Fibroblast of skin of left quadriceps (primary cell): ENCODE measurements around the gene CD6.

Experiments used
- DNase-seq, 2 experiments: peaks; one replicate each; pipeline ENCODE4 v3.0.0-alpha.2; 2013; ENCODE audit warnings: low read depth in 2 of 2

Gene CD6

DNA sequence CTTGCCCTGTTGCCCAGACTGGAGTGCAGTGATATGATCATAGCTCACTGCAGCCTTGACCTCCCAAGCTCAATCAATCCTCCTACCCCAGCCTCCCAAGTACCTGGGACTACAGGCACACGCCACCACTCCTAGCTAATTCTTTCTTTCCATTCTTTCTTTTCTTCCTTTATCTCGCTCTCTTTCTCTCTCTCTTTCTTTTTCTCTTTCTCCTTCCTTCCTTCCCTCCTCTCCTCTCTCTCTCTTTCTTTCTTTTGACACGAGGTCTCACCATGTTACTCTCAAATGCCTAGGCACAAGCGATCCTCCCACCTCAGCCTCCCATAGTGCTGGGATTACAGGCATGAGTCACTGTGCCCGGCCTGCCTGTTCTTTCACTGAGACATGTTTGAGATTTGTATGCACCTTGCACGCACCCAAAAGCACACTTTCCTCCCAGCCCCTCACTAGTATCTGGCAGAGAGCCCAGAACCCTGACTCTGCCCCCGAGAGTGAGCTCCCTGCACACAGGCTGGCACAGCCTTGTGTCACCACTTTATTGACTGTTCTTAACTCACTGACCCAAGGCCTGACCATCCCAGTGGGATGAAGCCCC, 56.8 kb downstream of the CD6 start:
- no peak for DNase-seq

DNA sequence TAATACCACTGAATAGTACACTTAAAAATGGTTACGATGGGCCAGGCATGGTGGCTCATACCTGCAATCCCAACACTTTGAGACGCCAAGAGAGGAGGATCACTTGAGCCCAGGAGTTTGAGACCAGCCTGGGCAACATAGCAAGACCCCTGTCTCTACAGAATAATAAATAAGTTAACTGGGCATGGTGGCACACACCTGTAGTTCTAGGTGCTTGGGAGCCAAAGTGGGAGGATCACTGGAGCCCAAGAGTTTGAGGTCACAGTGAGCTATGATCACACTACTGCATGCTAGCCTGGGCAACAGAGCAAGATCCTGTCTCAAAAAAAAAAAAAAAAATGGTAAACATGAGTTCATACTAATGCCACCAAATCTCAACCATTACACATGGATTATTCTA, 61.3 kb downstream of the CD6 start:
- DNase-seq, result no peak

DNA sequence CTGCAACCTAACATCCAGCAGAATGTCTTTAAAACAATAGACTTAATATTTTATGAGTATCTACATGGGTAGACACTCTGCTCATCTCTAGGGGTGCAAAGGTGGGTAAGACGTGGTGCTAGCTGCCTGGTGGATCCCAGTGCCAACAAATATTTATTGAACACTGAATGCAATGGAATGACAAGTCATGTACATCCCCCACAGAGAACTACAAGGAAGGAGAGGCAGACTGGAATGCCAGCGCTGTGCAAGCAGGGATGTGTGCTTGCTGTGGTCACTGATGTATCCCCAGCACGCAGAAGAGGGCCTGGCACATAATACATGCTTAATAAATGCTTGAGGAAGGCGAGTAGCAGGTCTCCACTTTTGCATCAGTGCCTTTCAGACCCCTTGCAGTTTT, 61.9 kb downstream of the CD6 start:
- no peak for DNase-seq

DNA sequence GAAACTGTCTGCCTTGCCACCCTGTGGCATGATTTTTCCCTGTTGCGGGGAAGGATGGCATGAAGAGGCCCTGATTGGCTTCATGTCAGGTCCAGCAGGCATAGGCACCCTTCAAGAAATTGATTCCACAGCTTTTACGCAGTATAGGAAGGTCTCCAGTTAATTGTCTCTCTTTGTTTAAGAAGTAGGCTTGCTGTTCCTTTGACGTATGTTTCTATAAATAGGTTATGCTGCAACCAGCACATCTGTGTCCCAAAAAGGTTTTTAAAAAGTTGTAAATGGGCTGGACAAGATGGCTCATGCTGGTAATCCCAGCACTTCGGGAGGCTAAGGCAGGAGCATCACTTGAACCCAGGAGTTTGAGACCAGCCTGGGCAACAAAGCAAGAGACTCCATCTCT, 62.6 kb downstream of the CD6 start:
- DNase-seq, result peak; percentile 8 to 10

DNA sequence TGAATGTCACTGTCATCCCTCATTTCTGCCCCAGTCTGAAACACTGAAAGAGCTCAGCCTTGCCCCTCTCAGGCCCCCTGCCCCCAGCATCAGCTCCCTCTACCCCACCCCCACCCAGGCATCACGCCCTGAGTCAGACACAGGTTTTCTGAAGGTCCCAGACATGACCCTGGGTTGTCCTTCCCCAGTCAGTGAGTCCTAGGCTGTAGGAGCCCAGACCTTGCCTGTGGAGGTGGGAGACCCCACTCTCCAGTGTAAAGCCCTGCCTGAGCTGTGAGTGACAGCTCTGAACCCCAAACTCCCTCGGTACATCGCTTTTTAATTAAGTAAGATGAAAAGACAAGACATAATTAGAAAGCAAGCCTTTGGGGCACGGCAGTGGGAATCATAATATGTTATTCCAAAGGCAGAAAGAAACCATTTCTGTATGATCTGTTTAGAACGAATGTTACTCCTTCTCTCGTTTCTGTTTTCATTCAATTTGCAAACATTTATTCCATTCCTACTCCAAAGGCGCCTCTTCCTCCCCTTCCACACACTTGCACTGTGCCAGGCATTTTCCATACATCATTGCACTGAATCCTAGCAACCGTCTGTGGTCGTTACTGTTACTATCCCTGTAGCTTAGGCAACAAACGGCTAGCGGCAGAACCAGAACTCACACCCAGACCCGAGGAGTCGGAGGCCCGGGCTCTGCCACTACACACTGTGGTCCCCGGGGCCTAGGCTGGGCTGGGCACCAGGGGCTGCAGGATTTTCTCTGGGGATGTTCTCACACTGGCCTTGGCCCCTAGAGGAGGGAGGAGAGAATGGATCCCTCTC, 63.4 kb downstream of the CD6 start:
- no peak for DNase-seq

DNA sequence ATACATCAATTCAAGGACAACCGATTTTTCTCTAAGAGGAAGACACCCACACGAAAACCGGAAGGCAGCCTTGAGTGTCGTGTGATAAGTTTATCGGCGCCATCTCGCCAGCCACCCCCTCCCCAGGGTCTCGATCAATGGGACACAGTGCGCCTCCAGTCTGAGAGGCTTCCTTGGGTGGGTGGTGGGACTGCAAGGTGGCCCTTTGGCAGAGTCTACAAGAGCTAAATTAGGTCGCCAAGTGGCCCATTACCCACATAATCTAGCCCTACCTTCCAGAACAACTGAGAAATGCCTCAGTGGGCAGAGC, 64.0 kb downstream of the CD6 start:
- no peak for DNase-seq

DNA sequence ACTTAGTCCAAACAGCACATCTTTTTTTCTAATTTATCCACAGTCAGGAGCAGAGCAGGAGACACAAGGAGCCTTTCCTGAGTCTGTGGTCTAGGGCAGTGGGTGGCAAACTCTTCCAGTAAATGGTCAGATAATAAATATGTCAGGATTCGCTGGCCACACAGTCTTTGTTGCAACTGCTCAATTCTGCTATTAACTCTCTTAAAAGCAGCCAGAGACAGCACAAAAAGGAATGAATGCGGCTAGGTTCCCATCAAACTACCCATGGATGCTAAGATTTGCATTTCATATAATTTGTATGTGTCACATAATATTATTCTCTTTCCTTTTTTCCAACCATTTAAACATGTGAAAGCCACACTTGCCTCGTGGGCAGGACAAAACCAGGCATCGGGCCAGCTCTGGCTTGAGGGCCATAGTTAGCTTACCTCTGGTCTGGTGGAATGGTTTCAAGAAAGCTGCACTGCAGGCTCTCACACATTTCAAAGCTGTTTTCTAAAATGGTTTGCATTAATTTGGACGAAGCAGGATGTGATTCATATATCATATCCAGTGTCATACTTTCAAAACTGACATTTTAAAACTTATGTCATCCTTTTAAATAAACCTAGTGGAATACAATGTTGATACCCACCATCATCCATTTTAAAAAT, 66.1 kb downstream of the CD6 start:
- DNase-seq, result peak; percentile 9 to 14

DNA sequence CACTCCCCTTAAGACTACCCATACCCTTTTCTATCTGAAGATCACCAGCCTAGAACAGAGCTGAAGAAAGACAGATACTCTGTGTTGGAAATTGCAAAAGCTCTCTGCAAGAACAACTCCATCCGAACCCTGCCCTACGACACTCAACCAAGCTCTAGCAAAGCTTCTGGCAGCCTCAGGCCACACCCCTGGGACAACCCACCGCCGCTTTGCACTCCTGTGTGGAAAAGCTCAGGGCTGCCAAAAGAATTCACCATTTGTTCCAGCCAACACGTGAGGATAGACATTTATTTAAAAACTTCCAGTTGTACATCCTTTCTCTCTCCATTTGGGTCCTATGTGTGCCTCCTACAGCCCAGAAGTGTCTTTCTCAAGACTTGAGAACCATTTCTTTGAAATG, 68.4 kb downstream of the CD6 start:
- DNase-seq, result no peak

DNA sequence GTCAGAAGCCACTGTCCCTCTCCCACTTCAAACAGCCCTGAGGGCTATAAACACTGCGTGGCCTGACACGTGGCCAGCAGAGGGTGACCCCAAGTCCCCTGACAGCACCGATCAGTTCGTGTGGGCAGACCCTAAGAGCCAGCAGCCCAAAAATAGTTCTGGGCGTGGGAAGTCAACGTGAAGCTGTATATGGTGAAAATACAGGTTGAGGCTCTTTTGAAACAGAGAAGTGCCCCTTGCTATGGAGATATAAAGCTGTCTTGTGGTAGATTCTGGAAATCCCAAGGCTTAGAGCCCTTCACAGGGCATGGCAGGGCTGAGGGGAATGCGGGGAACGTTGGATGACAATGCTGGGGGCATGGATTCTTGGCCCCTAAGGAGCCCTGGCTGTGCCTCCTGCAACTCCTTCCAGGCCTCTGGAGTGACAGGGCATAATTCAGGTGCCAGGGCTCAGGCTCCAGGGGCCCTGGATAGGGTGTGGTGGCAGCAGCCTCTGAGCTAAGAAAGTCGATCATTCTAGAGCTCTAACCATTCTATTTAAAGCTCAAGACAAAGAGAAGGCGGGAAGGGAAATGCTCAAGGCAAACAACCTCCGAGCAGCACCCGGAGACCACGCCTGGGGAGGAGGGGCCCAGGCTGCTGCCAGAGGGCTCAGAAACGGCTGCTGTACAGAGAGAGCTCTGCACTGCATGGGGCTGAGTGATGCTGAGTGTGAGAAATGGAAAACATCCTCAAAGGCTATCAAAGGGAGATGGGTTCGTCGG, 70.5 kb downstream of the CD6 start:
- DNase-seq, result peak; percentile 6 to 7

DNA sequence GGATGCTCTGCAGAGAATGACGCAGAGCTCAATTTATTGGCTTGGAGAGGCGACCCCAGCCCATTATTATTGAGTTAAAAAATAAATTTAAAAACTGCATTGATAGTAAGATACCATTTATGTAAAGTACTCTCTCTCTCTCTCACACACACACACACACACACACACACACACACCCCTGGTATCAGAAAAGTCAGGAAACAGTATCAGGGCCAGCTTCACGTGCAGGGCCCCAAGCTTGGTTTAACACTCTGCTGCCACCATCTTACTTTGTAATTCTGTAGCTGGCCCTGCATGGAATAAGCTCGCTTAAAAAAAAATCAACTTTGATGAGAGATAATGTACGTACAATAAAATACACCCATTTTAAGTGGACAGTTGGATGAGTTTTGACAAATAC, 71.1 kb downstream of the CD6 start:
- no peak for DNase-seq

DNA sequence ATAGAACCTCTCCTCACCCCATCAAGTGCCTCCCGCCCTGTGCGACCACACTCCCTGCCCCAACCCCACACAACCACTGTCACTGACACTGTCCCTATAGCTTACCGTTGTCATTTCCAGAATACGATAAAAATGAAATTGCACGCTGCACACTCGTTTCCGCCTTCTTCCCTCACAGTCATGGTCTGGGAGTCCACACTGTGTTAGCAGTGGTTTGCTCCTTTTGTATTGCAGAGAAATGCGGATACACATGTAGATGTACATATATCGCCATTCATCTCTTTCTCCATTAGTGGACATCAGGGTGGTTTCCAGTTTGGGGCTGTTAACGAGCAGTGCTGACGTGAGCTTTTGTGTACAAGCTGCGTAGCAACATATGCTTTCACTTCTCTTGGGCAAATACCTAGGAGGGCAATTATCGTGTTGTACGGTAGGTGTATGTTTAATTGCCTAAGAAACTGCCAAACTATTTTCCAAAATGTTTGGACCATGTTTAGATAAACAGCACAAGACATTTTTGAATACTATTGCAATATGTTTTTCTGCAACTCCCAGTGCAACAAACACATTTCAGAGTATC, 71.6 kb downstream of the CD6 start:
- no peak for DNase-seq

DNA sequence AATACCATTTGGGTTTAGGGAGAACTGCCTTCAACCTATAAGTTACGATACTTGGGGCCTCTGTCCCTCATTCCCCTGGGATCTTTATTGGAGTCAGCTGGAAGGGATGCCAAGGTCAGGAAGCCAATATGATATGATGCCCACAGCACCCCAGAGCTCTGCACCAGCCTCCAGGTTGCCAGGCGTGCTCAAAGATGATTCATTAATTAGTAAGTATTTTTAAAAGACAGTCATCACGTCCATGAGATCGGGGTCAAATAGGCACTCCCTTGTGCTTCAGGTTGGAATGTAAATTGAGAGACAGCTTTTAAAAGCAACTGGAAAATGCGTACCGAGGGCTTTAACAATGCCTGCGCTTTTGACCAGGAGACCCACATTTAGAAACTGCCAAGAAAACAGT, 73.8 kb downstream of the CD6 start:
- no peak for DNase-seq

DNA sequence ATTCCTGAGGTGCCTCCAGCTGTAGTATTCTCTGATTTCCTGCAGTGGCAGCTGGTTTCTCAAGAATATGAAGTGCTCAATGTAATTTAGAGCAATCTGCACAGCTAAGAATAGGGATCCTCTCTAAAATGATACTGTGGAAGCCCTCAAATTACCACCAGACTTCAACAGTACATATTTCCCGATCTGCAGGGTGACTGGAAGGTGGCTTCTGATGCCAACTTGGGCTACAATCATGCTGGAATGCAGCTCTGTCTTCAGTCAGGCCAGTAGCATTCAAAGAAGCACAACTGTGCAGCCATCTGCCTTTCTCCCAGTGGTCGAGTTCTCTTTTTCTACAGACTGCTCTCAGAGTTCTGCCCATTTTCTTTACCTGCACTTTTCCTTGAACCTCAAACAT, 75.4 kb downstream of the CD6 start:
- DNase-seq, result no peak

DNA sequence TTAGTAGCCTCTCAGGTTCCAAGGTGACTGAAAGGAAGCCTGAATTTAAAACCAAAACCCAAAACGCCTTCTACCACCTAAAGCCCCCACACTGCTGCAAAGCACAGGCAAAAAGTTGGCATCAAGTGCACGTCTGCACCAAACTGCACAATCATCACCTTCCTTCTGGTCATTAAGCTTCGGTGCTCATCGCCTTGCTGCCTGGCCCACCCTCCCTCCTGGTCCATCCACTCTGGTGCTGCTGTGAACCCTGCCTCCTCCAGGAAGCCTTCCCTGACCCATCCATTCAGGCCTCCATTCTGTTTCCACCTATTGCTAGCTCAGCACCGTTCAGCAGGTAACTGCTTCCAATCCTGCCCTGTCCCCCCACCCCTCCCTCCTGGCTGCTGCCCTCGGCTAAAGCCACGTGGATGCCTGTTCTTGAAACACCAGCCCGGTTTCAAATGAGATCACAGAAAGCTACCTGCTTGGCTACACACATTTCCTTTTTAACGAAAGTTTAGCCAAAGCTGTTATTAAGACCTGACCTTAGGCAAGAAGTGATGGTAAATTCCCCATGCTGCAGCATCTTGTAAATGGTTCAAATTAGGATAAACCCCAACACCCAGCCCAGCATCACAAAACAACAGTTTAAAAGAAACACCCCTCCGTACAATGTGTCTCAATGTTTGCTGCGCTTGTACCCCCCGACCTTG, 77.0 kb downstream of the CD6 start:
- no peak for DNase-seq

DNA sequence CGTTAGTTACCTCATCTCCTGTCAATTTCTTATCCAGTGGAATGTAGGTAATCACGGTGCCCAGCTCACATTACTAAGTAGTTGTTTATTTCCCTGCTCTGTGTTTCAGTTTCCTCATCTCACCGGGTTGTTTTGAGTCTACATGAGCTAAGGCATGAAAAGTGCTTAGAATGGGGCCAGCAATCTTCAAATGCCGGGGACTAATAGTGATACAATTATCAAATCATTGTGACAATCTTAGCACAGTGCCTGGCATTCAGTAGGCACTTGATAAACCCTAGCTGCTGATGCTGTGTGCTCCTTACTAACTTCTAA, 77.5 kb downstream of the CD6 start:
- no peak for DNase-seq

DNA sequence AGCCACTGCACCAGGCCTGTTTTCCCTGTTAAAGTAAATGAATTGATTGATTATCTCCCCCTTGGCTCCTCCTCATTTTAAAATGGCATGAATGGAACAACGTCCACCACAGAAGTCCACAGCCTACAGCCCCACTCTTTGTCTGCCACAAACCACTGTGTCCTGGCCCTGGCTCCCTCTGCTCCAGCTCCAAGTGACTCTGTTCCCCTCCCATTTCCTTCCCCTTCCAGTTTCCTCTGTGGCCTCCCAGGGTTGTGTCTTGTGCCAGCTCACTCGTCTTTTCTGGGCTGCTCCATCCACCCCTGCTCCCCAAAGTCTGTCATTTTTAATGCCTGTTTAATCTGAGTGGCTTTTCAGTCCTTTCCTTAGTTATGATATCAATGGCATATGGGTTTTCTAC, 78.4 kb downstream of the CD6 start:
- DNase-seq, result no peak

DNA sequence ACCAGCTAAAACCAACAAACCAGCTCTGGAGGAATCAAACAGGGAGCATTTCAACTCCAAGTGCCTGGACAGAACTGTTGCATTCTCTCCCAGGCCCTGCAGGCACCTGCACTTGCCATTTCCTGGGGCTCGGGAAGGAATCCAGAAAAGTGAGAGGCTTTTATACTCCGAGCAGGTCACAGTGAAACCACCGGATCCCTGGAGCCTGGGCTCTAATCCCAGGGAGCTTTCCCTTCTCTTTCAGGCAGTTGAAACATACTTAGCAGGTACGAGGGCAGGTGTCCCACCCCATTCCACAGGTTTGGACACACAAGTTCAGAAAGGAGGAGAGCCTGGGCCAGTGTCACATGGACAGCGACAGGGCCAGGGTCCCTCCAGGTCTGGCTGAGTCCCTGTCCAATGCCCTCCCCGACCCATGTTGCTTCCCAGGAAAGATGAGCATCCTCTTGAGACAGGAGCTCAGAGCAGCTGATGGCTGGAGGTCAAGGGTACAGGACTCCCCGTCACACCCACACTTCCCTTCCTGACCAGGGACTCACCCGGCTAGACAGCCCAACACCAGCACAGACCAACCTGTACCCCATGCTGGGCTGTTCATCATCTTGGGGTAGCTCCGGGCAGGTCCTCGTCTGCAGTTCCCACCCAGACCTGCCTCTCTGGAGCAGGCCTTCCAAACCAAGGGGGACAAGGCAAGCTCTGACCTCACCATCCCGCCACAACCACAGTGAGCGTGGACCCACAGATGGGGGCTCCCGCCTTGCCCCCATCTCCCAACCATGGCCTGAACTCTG, 80.9 kb downstream of the CD6 start:
- DNase-seq, result no peak

DNA sequence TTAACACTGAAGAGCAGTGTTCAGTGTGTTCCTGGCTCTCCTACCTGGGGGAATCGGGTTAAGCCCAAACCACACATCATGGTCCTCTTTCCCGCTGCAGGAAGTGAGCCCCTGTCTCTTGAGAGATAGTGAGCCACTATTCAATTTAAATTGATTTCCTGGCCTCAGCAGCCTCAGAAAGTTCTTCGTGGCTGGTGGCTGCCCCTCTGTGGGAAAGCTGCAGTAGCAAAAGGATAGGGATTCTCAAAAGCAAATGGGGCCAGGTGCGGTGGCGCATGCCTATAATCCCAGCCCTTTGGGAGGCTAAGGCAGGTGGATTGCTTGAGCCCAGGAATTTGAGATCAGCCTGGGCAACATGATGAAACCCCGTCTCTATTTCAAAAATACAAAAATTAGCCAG, 81.7 kb downstream of the CD6 start:
- DNase-seq, result no peak

DNA sequence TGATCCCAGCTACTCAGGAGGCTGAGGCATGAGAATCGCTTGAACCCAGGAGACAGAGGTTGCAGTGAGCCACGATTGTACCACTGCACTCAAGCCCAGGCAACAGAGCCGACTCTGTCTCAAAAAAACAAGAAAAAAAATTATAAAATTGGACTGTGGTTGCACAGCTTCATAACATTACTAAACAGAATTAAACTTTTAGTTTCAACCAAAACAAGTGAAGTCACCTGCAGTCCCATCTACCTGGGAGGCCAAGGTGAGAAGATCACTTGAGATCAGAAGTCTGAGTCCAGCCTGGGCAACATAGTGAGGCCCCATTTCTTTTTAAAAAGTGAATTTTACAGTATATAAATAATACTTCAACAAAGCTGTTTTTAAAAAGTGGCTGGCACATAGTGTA, 83.0 kb downstream of the CD6 start:
- no peak for DNase-seq

DNA sequence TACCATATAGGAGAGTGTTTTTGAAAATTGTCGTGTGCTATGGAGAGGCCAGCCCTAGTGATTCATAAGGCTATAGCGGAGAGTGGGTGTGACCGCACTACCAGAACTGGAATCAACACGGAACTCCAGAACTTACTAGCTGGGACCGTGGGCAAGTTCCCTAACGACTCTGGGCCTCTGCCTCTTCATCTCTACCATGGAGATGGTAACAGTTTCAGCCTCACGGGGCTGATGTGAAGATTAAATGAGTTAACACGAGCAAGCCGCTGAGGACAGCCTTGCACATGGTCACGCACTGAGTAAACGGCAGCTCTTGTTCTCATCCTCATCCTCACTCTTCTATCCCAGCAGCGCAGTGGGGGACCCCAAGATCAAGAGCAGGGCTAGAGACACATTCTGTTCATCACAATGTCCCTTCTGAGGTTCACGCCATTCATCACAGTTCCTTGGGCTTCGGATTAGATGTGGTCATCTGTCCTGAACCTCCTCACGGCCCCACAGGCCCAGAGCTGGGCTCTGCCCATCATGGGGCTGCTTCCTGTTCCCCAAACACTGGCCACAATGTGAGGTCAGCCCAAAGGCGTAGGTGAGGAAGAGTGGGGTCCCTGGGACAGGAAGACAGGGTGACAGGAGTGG, 83.6 kb downstream of the CD6 start:
- DNase-seq, result no peak

DNA sequence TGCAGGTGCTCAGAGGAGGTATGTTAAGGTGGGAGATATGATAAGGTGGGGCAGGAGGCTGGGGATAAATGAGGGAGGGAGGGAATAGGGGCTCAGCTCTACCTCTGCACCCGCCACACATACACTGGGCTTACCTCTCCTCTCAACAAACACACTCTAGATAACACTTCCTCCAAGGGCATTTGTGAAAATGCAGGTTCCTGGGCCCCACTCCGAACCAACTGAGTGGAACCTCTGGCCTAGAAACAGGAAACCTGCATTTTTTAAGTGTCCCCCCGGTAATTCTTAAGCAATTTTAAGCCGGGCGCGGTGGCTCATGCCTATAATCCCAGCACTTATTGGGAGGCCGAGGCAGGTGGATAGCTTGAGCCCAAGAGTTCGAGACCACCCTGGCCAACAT, 84.3 kb downstream of the CD6 start:
- no peak for DNase-seq
